HepG2 (cell line): ENCODE results near the gene PYY. TPM values are rescaled to one million over a fixed set of nuclear protein-coding genes. Genes with fewer than 3 reads are reported as not detected.

Experiments used
- CBX2 ChIP-seq, 2 experiments: fragments of 200-600 bp in 1 of 2; sonication (generic); formaldehyde crosslinking in 1 of 2; IDR thresholded peaks; 2 replicates each; pipeline versions ENCODE4 v1.7.0 to v1.8.1; 2018 to 2022; ENCODE audit warnings: low read depth in 2 of 2, low read length in 1 of 2, mild to moderate bottlenecking in 1 of 2, missing genetic modification reagents in 1 of 2
- GTF3A ChIP-seq: sonication (generic); formaldehyde crosslinking; conservative IDR thresholded peaks from 2 replicates; pipeline ENCODE4 v1.4.0; 2020; ENCODE audit warnings: mild to moderate bottlenecking, missing genetic modification reagents
- MTF2 ChIP-seq: sonication (generic); formaldehyde crosslinking; IDR thresholded peaks from 2 replicates; pipeline ENCODE4 v1.5.0; 2020; ENCODE audit warnings: missing genetic modification reagents, borderline replicate concordance
- SKI ChIP-seq: fragments of 450-650 bp; IDR thresholded peaks from one replicate; pipeline ENCODE4 v1.6.1; 2018; ENCODE audit warnings: mild to moderate bottlenecking; ENCODE audit not compliant: partially characterized antibody
- SRSF4 ChIP-seq: fragments of 200-400 bp; formaldehyde crosslinking; IDR thresholded peaks from one replicate; pipeline ENCODE4 v1.6.1; 2018; ENCODE audit warnings: mild to moderate bottlenecking, low read depth, low read length, moderate library complexity; ENCODE audit not compliant: poor library complexity, severe bottlenecking
- TEAD3 ChIP-seq: optimal IDR thresholded peaks from 2 replicates; pipeline ENCODE3; 2016; ENCODE audit warnings: borderline replicate concordance
- TGIF2 ChIP-seq: IDR thresholded peaks from 2 replicates; pipeline ENCODE4 v1.6.1; 2016; ENCODE audit warnings: control low read depth, missing compliant biosample characterization
- ZNF207 ChIP-seq: fragments of 450-650 bp; IDR thresholded peaks from 2 replicates; pipeline ENCODE4 v1.6.1; 2016; ENCODE audit warnings: antibody characterized with exemption, borderline replicate concordance
- ZNF33A ChIP-seq: sonication (generic); formaldehyde crosslinking; IDR thresholded peaks from 2 replicates; pipeline ENCODE4 v1.5.1; 2020; ENCODE audit warnings: missing genetic modification reagents, mild to moderate bottlenecking, moderate library complexity, borderline replicate concordance
- polyA plus RNA-seq, 8 experiments: library from polyadenylated mRNA; depleted of rRNA in 3 of 8; stranded (reverse) in 7 of 8; unstranded in 1 of 8; fragments of >200 nt; fragmentation: Illumina TruSeq in 4 of 8; extraction: Trizol in 4 of 8; gene quantifications; 2 replicates each; pipeline versions ENCODE4 v1.2.1 to v1.2.3, GENCODE V29; 2011 to 2016; ENCODE audit warnings: low read depth in 4 of 8, missing spikeins in 1 of 8, mixed read lengths in 1 of 8; ENCODE audit not compliant: insufficient read depth in 1 of 8
- total RNA-seq, 5 experiments: library from RNA; depleted of rRNA; stranded (reverse); fragments of >200 nt; fragmentation: Illumina TruSeq; extraction: Trizol; gene quantifications; 2 replicates each; pipeline ENCODE4 v1.2.3, GENCODE V29; 2016; ENCODE audit warnings: low read depth in 1 of 5
- TF ChIP-seq, protein P1 (sequence below): IDR thresholded peaks from 2 replicates; pipeline ENCODE4 v1.6.1; 2016; ENCODE audit warnings: low read depth, borderline replicate concordance
- TF ChIP-seq, protein P2 (sequence below): sonication (generic); formaldehyde crosslinking; IDR thresholded peaks from 2 replicates; pipeline ENCODE4 v1.9.0; 2021; ENCODE audit warnings: missing genetic modification reagents, borderline replicate concordance
- TF ChIP-seq, protein P3 (sequence below): sonication (generic); formaldehyde crosslinking; IDR thresholded peaks from 2 replicates; pipeline ENCODE4 v1.4.0; 2020; ENCODE audit warnings: missing genetic modification reagents
- TF ChIP-seq, protein P4 (sequence below): sonication (generic); formaldehyde crosslinking; IDR thresholded peaks from 2 replicates; pipeline ENCODE4 v1.4.0; 2020; ENCODE audit warnings: missing genetic modification reagents
- TF ChIP-seq, protein P5 (sequence below): sonication (generic); formaldehyde crosslinking; IDR thresholded peaks from 2 replicates; pipeline ENCODE4 v1.8.1; 2023; ENCODE audit warnings: mild to moderate bottlenecking, inconsistent platforms, moderate library complexity, missing genetic modification reagents, borderline replicate concordance
- TF ChIP-seq, protein P6 (sequence below): sonication (generic); formaldehyde crosslinking; IDR thresholded peaks from 2 replicates; pipeline ENCODE4 v1.5.1; 2020; ENCODE audit warnings: missing genetic modification reagents, mild to moderate bottlenecking, borderline replicate concordance

PYY gene
- total and polyA plus RNA-seq, 2 of the 13 experiments (the other 11 are each of a cell fraction or from before 2014, with no cell fraction given): 0.25 TPM; not detected in 1

DNA sequence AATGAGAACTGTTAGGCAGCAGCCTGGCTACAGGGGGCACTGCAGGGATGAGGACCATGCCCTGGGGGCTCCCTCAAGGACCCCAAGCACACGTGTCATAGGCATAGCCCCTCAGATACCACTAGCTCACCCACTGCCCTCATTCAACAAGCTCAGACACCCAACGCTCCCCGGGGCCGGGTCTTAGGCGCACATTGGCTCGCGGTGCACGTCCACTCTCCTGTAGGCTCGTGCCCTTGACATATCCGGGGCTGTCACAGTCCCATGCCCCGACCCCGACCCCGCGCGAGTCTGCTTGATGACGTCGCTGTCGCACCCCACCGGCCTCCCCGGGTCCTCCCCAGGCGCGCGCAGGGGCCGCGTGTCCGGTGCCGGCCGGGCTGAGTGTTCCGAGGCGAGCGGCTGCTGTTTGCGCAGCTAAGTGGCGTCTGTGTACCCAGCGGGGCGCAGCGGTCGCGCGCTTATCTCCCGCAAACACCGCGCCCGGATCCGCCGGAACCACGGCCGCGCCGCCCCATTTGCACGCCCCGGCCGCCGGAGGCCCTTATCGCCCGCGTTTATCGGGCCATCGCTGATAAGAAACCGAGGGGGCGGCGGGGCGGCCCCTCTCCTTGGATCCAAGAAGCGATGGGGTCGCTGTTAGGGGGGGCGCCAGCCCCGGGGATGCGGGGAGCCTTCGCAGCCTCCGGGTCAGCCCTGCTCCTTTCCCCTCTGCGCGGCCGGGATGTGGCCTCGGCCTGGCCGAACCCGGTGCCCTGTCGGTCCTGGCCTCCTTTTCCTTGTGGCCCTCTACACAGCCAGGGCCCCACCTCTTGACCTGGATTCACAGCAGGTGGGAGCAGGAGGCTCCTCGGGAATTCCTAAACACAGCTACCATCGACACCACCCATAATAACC, 30.0 kb upstream of the PYY start (continued):
- TF ChIP-seq, protein P1, sequence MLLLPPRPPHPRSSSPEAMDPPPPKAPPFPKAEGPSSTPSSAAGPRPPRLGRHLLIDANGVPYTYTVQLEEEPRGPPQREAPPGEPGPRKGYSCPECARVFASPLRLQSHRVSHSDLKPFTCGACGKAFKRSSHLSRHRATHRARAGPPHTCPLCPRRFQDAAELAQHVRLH (CRISPR knock-in tag): peak; percentile 73; the same call in 1 of the 2 replicates
- TF ChIP-seq, protein P2, sequence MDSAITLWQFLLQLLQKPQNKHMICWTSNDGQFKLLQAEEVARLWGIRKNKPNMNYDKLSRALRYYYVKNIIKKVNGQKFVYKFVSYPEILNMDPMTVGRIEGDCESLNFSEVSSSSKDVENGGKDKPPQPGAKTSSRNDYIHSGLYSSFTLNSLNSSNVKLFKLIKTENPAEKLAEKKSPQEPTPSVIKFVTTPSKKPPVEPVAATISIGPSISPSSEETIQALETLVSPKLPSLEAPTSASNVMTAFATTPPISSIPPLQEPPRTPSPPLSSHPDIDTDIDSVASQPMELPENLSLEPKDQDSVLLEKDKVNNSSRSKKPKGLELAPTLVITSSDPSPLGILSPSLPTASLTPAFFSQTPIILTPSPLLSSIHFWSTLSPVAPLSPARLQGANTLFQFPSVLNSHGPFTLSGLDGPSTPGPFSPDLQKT: 0 out of 2 replicates have a peak, but pooled peaks have one; percentile 49
- TF ChIP-seq ZNF207 (no peak), MTF2 (CRISPR knock-in tag) (peak; percentile 92; the same call in 1 of the 2 replicates), TEAD3 (CRISPR knock-in tag) (no peak), SKI (peak; percentile 63), SRSF4 (no peak), CBX2 (IDR thresholded peaks at IDR 0.05; ENCODE audit: low read depth, low read length) (no peak), CBX2 (CRISPR knock-in tag; IDR thresholded peaks at IDR 0.05; ENCODE audit: low read depth) (peak; percentile 98), GTF3A (peak; percentile 88; the same call in 1 of the 2 replicates), TGIF2 (no peak), ZNF33A (CRISPR knock-in tag) (0 out of 2 replicates have a peak, but pooled peaks have one; percentile 78)
- TF ChIP-seq, protein P3, sequence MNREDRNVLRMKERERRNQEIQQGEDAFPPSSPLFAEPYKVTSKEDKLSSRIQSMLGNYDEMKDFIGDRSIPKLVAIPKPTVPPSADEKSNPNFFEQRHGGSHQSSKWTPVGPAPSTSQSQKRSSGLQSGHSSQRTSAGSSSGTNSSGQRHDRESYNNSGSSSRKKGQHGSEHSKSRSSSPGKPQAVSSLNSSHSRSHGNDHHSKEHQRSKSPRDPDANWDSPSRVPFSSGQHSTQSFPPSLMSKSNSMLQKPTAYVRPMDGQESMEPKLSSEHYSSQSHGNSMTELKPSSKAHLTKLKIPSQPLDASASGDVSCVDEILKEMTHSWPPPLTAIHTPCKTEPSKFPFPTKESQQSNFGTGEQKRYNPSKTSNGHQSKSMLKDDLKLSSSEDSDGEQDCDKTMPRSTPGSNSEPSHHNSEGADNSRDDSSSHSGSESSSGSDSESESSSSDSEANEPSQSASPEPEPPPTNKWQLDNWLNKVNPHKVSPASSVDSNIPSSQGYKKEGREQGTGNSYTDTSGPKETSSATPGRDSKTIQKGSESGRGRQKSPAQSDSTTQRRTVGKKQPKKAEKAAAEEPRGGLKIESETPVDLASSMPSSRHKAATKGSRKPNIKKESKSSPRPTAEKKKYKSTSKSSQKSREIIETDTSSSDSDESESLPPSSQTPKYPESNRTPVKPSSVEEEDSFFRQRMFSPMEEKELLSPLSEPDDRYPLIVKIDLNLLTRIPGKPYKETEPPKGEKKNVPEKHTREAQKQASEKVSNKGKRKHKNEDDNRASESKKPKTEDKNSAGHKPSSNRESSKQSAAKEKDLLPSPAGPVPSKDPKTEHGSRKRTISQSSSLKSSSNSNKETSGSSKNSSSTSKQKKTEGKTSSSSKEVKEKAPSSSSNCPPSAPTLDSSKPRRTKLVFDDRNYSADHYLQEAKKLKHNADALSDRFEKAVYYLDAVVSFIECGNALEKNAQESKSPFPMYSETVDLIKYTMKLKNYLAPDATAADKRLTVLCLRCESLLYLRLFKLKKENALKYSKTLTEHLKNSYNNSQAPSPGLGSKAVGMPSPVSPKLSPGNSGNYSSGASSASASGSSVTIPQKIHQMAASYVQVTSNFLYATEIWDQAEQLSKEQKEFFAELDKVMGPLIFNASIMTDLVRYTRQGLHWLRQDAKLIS (CRISPR knock-in tag): no peak
- TF ChIP-seq, protein P4, sequence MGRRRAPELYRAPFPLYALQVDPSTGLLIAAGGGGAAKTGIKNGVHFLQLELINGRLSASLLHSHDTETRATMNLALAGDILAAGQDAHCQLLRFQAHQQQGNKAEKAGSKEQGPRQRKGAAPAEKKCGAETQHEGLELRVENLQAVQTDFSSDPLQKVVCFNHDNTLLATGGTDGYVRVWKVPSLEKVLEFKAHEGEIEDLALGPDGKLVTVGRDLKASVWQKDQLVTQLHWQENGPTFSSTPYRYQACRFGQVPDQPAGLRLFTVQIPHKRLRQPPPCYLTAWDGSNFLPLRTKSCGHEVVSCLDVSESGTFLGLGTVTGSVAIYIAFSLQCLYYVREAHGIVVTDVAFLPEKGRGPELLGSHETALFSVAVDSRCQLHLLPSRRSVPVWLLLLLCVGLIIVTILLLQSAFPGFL (CRISPR knock-in tag): no peak
- TF ChIP-seq, protein P5, sequence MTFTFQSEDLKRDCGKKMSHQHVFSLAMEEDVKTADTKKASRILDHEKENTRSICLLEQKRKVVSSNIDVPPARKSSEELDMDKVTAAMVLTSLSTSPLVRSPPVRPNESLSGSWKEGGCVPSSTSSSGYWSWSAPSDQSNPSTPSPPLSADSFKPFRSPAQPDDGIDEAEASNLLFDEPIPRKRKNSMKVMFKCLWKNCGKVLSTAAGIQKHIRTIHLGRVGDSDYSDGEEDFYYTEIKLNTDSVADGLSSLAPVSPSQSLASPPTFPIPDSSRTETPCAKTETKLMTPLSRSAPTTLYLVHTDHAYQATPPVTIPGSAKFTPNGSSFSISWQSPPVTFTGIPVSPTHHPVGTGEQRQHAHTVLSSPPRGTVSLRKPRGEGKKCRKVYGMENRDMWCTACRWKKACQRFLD (CRISPR knock-in tag): no peak
- TF ChIP-seq, protein P6, sequence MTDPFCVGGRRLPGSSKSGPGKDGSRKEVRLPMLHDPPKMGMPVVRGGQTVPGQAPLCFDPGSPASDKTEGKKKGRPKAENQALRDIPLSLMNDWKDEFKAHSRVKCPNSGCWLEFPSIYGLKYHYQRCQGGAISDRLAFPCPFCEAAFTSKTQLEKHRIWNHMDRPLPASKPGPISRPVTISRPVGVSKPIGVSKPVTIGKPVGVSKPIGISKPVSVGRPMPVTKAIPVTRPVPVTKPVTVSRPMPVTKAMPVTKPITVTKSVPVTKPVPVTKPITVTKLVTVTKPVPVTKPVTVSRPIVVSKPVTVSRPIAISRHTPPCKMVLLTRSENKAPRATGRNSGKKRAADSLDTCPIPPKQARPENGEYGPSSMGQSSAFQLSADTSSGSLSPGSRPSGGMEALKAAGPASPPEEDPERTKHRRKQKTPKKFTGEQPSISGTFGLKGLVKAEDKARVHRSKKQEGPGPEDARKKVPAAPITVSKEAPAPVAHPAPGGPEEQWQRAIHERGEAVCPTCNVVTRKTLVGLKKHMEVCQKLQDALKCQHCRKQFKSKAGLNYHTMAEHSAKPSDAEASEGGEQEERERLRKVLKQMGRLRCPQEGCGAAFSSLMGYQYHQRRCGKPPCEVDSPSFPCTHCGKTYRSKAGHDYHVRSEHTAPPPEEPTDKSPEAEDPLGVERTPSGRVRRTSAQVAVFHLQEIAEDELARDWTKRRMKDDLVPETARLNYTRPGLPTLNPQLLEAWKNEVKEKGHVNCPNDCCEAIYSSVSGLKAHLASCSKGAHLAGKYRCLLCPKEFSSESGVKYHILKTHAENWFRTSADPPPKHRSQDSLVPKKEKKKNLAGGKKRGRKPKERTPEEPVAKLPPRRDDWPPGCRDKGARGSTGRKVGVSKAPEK (CRISPR knock-in tag): peak; percentile 67; the same call in 1 of the 2 replicates
